Endothelial cell of umbilical vein (primary cell): ENCODE measurements around the gene HECTD1. TPM values are rescaled to one million over a fixed set of nuclear protein-coding genes. Genes with fewer than 3 reads are reported as not detected.

Experiments used
- BruUV-seq: library from RNA; stranded (reverse); fragments of 400-500 nt; replicated peaks from 2 replicates; lab custom pipeline; 2021; lab: Mats Ljungman, UMichigan
- CTCF ChIA-PET: fragments of 300-600, 350-600 bp; sonication (Branson Sonifier 250); formaldehyde crosslinking; loops from one replicate; lab custom pipeline; 2021; ENCODE audit warnings: antibody characterized with exemption, inconsistent platforms; lab: Charles Lee
- POLR2A ChIA-PET: fragments of 300-600, 350-600 bp; sonication (Branson Sonifier 250); formaldehyde crosslinking; loops from one replicate; lab custom pipeline; 2021; ENCODE audit warnings: antibody characterized with exemption, inconsistent platforms; lab: Charles Lee
- DNase-seq: peaks from one replicate; pipeline ENCODE4 v3.0.0-alpha.2; 2011; ENCODE audit warnings: low read depth, low spot score
- FAIRE-seq: peaks from 2 replicates; lab custom pipeline; 2011; peaks lifted over from hg19 to GRCh38; lab: Jason Lieb, UNC
- H2AFZ ChIP-seq: 2 replicates; pipeline ENCODE4 v1.6.0; 2012; ENCODE audit warnings: low read depth, low read length, control low read depth, inconsistent platforms
- H3K27ac ChIP-seq: 2 replicates; pipeline ENCODE4 v1.5.1; 2011; ENCODE audit warnings: low read depth, mild to moderate bottlenecking, control low read depth, low read length, moderate library complexity; ENCODE audit not compliant: insufficient read depth
- H3K27me3 ChIP-seq, 2 experiments: 2 replicates each; pipeline versions ENCODE4 v1.6.0 to v1.6.1; 2011; ENCODE audit warnings: low read length in 2 of 2, mixed read lengths in 1 of 2; ENCODE audit not compliant: control insufficient read depth in 2 of 2, insufficient read depth in 2 of 2
- H3K36me3 ChIP-seq, 2 experiments: 2 replicates in 1 of 2; 3 replicates in 1 of 2; pipeline ENCODE4 v1.5.1; 2011; ENCODE audit warnings: low read length in 2 of 2, mild to moderate bottlenecking in 1 of 2, moderate library complexity in 1 of 2; ENCODE audit not compliant: control insufficient read depth in 2 of 2, insufficient read depth in 2 of 2; ENCODE audit errors: extremely low read depth in 1 of 2
- H3K4me1 ChIP-seq: 3 replicates; pipeline ENCODE4 v1.5.1; 2011; ENCODE audit warnings: mild to moderate bottlenecking, low read length; ENCODE audit not compliant: control insufficient read depth, insufficient read depth; ENCODE audit errors: extremely low read depth
- H3K4me2 ChIP-seq: 2 replicates; pipeline ENCODE4 v1.6.1; 2011; ENCODE audit warnings: low read length, control low read depth, mixed read lengths; ENCODE audit not compliant: insufficient read depth
- H3K4me3 ChIP-seq, 3 experiments: fragments of 200-600 bp in 1 of 3; sonication (generic), shearing (Covaris generic) in 1 of 3; replicated peaks in 1 of 3; 2 replicates each; pipeline ENCODE4 v1.5.1; 2011 to 2016; ENCODE audit warnings: control low read depth in 3 of 3, low read length in 3 of 3, mild to moderate bottlenecking in 2 of 3, inconsistent platforms in 1 of 3, low read depth in 1 of 3, moderate library complexity in 1 of 3; ENCODE audit not compliant: insufficient read depth in 1 of 3
- H3K79me2 ChIP-seq: 2 replicates; pipeline ENCODE4 v1.6.0; 2012; ENCODE audit warnings: low read length, inconsistent platforms; ENCODE audit not compliant: control insufficient read depth, insufficient read depth
- H3K9ac ChIP-seq: replicated peaks from 2 replicates; pipeline ENCODE3; 2011; ENCODE audit warnings: low read length, control low read depth; ENCODE audit not compliant: insufficient read depth; ENCODE audit errors: extremely low read depth
- H3K9me1 ChIP-seq: replicated peaks from 3 replicates; pipeline ENCODE4 v1.6.0; 2011; ENCODE audit warnings: mild to moderate bottlenecking, low read length; ENCODE audit not compliant: control insufficient read depth, insufficient read depth; ENCODE audit errors: extremely low read depth
- H3K9me3 ChIP-seq: replicated peaks from 2 replicates; pipeline ENCODE4 v1.5.1; 2012; ENCODE audit warnings: low read length, inconsistent platforms; ENCODE audit not compliant: control insufficient read depth, insufficient read depth
- H4K20me1 ChIP-seq: replicated peaks from 2 replicates; pipeline ENCODE3; 2011; ENCODE audit warnings: mild to moderate bottlenecking, low read length; ENCODE audit not compliant: control insufficient read depth, insufficient read depth; ENCODE audit errors: extremely low read depth
- EZH2 ChIP-seq: IDR thresholded peaks from 2 replicates; pipeline ENCODE4 v1.6.1; 2012; ENCODE audit warnings: borderline replicate concordance, low read depth, mild to moderate bottlenecking, moderate library complexity, low read length, inconsistent platforms; ENCODE audit not compliant: severe bottlenecking
- FOS ChIP-seq: IDR thresholded peaks from 2 replicates; pipeline ENCODE4 v1.6.1; 2011; ENCODE audit warnings: mild to moderate bottlenecking, low read length, moderate library complexity, borderline replicate concordance; ENCODE audit not compliant: insufficient read depth
- GATA2 ChIP-seq: IDR thresholded peaks from 2 replicates; pipeline ENCODE4 v1.7.0; 2011; ENCODE audit warnings: low read depth, mild to moderate bottlenecking, moderate library complexity, mixed read lengths, low read length; ENCODE audit not compliant: insufficient read length, insufficient read depth
- JUN ChIP-seq: IDR thresholded peaks from 2 replicates; pipeline ENCODE4 v1.6.1; 2011; ENCODE audit warnings: borderline replicate concordance, low read depth; ENCODE audit not compliant: insufficient read length, insufficient read depth
- MYC ChIP-seq: IDR thresholded peaks from one replicate; pipeline ENCODE4 v1.6.1; 2011; ENCODE audit warnings: mild to moderate bottlenecking, low read depth, low read length
- POLR2A ChIP-seq: IDR thresholded peaks from 2 replicates; pipeline ENCODE4 v1.6.1; 2012; ENCODE audit warnings: low read depth, mild to moderate bottlenecking, control low read depth, low read length
- POLR2AphosphoS5 ChIP-seq: IDR thresholded peaks from 2 replicates; pipeline ENCODE4 v1.6.1; 2012; ENCODE audit warnings: low read depth, mild to moderate bottlenecking, control low read depth, low read length, moderate library complexity; ENCODE audit not compliant: insufficient read depth
- dilution Hi-C: fragments of 300-500 bp; cut with MboI; formaldehyde crosslinking; loops from one replicate; pipeline ENCODE4 v1.15.0; 2019; ENCODE audit warnings: low sequenced_read_pairs; ENCODE audit not compliant: extremely low pct_ligation_motif_present
- intact Hi-C: fragments of 100-400 bp; cut with micrococcal nuclease; formaldehyde crosslinking; loops from one replicate; pipeline ENCODE4 v1.10.0; 2022
- polyA plus RNA-seq, 4 experiments: library from polyadenylated mRNA; depleted of rRNA in 3 of 4; stranded (reverse) in 3 of 4; unstranded in 1 of 4; fragments of >200 nt; gene quantifications; 2 replicates each; pipeline versions ENCODE4 v1.2.1 to v1.2.3, GENCODE V29; 2011 to 2012; ENCODE audit warnings: missing spikeins in 1 of 4
- total RNA-seq: library from RNA; stranded (reverse); gene quantifications from 2 replicates; pipeline ENCODE4 v1.2.3, GENCODE V29; 2021
- TF ChIP-seq, protein P1 (sequence below): IDR thresholded peaks from 2 replicates; pipeline ENCODE4 v1.6.1; 2011; ENCODE audit not compliant: insufficient read depth, insufficient read length
- TF ChIP-seq, protein P2 (sequence below), 2 donors: IDR thresholded peaks; 1 replicate in 1 of 2; 2 replicates in 1 of 2; pipeline ENCODE4 v1.5.1; 2011; ENCODE audit warnings: low read length in 2 of 2, mild to moderate bottlenecking in 2 of 2, moderate library complexity in 2 of 2, control low read depth in 1 of 2, inconsistent platforms in 1 of 2, low read depth in 1 of 2; ENCODE audit not compliant: insufficient read depth in 1 of 2; ENCODE audit errors: extremely low read depth in 1 of 2

HECTD1 gene
- total and polyA plus RNA-seq, 2 donors (not counting 3 experiments of a cell fraction or from before 2014, with no cell fraction given) = 67.9 to 181 TPM

DNA sequence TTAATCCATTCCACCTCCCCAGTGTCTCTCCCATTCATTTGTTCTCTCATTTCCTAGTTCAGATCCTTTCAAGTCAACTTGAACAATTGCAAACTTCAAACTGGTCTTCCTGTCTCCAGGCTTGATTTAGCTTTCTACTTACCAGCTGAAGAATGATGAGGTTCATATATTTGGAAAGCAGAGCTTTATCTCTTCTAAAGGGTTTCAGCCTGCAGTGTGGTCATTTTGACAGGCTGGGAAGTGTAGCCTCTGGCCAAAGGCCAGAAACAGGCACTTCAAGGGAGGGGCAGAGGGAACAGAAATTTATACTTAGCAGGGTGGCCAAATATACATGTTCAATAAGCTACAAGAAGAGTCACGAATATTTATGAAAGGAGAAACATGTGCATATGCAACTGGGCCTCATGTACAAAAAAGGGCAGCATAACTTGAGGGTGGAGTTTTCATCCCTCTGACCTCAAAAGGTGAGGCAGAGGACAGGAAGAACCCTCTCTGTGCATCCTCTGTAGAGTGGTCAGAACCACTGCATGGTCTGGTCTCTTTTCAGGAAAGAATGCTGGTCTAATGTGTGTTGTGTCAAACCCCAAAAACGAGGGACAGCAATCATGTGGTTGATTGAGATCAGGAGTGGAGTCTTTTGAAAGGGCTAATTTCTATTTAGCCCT, 34.0 kb upstream of the HECTD1 start:
- DNase-seq = no peak
- no peak overlapping the region for H2AFZ ChIP-seq
- CTCF ChIA-PET = interaction anchor here (0.5 to 1.2 kb wide), 3 partner anchors 10 to 85 kb away, joined by 3 to 4 read pairs (median 3); no protein-coding TSS in a partner anchor

More for the DNA sequence above, 34.0 kb upstream of the HECTD1 start:
- no peaks in the 10 kb centered on the region for H3K79me2 ChIP-seq
- no TSS peak for BruUV-seq
- TF ChIP-seq, protein P1, sequence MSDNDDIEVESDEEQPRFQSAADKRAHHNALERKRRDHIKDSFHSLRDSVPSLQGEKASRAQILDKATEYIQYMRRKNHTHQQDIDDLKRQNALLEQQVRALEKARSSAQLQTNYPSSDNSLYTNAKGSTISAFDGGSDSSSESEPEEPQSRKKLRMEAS = no peak
- TF ChIP-seq MYC = no peak
- no peak for TF ChIP-seq JUN
- no peak for TF ChIP-seq GATA2
- TF ChIP-seq EZH2 = no peak
- no peak for TF ChIP-seq POLR2AphosphoS5
- no peak for TF ChIP-seq POLR2A
- TF ChIP-seq, protein P2, sequence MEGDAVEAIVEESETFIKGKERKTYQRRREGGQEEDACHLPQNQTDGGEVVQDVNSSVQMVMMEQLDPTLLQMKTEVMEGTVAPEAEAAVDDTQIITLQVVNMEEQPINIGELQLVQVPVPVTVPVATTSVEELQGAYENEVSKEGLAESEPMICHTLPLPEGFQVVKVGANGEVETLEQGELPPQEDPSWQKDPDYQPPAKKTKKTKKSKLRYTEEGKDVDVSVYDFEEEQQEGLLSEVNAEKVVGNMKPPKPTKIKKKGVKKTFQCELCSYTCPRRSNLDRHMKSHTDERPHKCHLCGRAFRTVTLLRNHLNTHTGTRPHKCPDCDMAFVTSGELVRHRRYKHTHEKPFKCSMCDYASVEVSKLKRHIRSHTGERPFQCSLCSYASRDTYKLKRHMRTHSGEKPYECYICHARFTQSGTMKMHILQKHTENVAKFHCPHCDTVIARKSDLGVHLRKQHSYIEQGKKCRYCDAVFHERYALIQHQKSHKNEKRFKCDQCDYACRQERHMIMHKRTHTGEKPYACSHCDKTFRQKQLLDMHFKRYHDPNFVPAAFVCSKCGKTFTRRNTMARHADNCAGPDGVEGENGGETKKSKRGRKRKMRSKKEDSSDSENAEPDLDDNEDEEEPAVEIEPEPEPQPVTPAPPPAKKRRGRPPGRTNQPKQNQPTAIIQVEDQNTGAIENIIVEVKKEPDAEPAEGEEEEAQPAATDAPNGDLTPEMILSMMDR (IDR thresholded peaks at IDR 0.05; ENCODE audit: extremely low read depth in 1 of 2, insufficient read depth in 1 of 2, low read depth in 1 of 2, low read length in 2 of 2) = no peak
- no peak for TF ChIP-seq FOS
- H4K20me1 ChIP-seq = no peaks in the 10 kb centered on the region
- no peak overlapping the region for H3K4me3 ChIP-seq
- FAIRE-seq = no peak
- POLR2A ChIA-PET = no interaction called here
- H3K9ac ChIP-seq = no peak overlapping the region
- no peaks in the 10 kb centered on the region for H3K9me3 ChIP-seq
- H3K27ac ChIP-seq = no peak overlapping the region
- dilution Hi-C loops = no loop called here
- H3K4me2 ChIP-seq = no peak overlapping the region
- no peaks in the 10 kb centered on the region for H3K36me3 ChIP-seq
- H3K27me3 ChIP-seq = no peaks in the 10 kb centered on the region
- intact Hi-C loops = no loop called here
- no peaks in the 10 kb centered on the region for H3K9me1 ChIP-seq
- no peaks in the 10 kb centered on the region for H3K4me1 ChIP-seq
